ENCODE data around the gene SET.

Gene SET

GRCh38 chr9:128732576-128732975 lies 43.6 kb downstream of the SET start:
- no peak for DNase-seq
- Histone ChIP-seq H3K36me3 (no peaks in the 10 kb centered on the region), H3K27me3 (no peaks in the 10 kb centered on the region)

GRCh38 chr9:128733256-128733655 lies 44.2 kb downstream of the SET start:
- Histone ChIP-seq H3K27me3 (no peaks in the 10 kb centered on the region), H3K4me1 (peaks cover 6% of the 10 kb centered on the region), H3K9me3 (no peaks in the 10 kb centered on the region), H3K36me3 (no peaks in the 10 kb centered on the region), H3K4me3 (ENCODE audit: low read depth, low read length) (peak overlapping the region; percentile 26; the same call in 1 of the 2 replicates)
- peak; percentile 96 for TF ChIP-seq CTCF (IDR thresholded peaks at IDR 0.05; ENCODE audit: low read depth, low read length)
- peak; percentile 92 for DNase-seq

More at GRCh38 chr9:128732576-128732975, 43.6 kb downstream of the SET start:
- Histone ChIP-seq H3K4me3 (ENCODE audit: low read depth, low read length) (no peak overlapping the region), H3K4me1 (peaks cover 6% of the 10 kb centered on the region), H3K9me3 (no peaks in the 10 kb centered on the region)
- no peak for TF ChIP-seq CTCF (IDR thresholded peaks at IDR 0.05; ENCODE audit: low read depth, low read length)

GRCh38 chr9:128735373-128735772 lies 46.4 kb downstream of the SET start:
- Histone ChIP-seq H3K4me3 (ENCODE audit: low read depth, low read length) (no peak overlapping the region), H3K9me3 (no peaks in the 10 kb centered on the region), H3K27me3 (no peaks in the 10 kb centered on the region), H3K36me3 (no peaks in the 10 kb centered on the region), H3K4me1 (peaks cover 6% of the 10 kb centered on the region)
- DNase-seq, result peak; percentile 86
- no peak for TF ChIP-seq CTCF (IDR thresholded peaks at IDR 0.05; ENCODE audit: low read depth, low read length)

GRCh38 chr9:128742401-128742800 lies 53.4 kb downstream of the SET start:
- no peak for TF ChIP-seq CTCF (IDR thresholded peaks at IDR 0.05; ENCODE audit: low read depth, low read length)
- H3K36me3 ChIP-seq, result no peaks in the 10 kb centered on the region
- no peaks in the 10 kb centered on the region for H3K4me1 ChIP-seq
- no peaks in the 10 kb centered on the region for H3K9me3 ChIP-seq
- H3K4me3 ChIP-seq (ENCODE audit: low read depth, low read length), result no peak overlapping the region
- no peak for DNase-seq
- H3K27me3 ChIP-seq, result no peaks in the 10 kb centered on the region

- H3K27me3 ChIP-seq, result no peaks in the 10 kb centered on the region
- no peak for DNase-seq
Observed at GRCh38 chr9:128743421-128743820, 54.4 kb downstream of the SET start.

More at GRCh38 chr9:128743421-128743820, 54.4 kb downstream of the SET start:
- no peaks in the 10 kb centered on the region for H3K9me3 ChIP-seq
- no peaks in the 10 kb centered on the region for H3K36me3 ChIP-seq
- no peak overlapping the region for H3K4me3 ChIP-seq (ENCODE audit: low read depth, low read length)
- TF ChIP-seq CTCF (IDR thresholded peaks at IDR 0.05; ENCODE audit: low read depth, low read length), result no peak
- H3K4me1 ChIP-seq, result no peaks in the 10 kb centered on the region
